ENCODE measurements around the gene GPR141.

The GPR141 gene

GRCh38 chr7:37732888-37733287 is 49.3 kb downstream of the GPR141 start:
- DNase-seq, result no peak

DNA sequence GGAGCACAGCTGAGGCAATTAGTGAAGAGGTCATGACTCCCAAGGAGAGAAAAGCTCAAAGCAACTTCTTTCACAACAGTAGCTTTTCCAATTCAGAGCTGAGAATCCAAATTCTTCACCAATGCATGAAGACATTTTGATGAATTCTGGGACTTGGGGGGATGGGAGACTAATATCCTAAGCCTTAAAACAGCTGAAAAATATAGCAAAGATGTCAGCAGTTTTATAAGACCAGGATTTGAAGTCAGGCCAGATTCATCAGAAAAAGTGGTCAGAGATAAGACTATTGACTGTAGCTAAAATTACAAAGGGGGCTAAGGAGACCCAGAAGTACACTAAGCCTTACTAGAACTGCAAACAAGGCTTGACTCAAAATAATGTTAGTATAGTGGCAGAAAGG is 51.6 kb downstream of the GPR141 start:
- no peak for DNase-seq

GRCh38 chr7:37738321-37738720 is 54.8 kb downstream of the GPR141 start:
- no peak for DNase-seq

DNA sequence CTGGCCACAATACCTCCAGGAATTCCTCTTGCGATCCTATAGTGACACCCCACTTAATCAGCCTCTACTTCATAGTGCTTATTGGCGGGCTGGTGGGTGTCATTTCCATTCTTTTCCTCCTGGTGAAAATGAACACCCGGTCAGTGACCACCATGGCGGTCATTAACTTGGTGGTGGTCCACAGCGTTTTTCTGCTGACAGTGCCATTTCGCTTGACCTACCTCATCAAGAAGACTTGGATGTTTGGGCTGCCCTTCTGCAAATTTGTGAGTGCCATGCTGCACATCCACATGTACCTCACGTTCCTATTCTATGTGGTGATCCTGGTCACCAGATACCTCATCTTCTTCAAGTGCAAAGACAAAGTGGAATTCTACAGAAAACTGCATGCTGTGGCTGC is 56.8 kb downstream of the GPR141 start:
- DNase-seq, result no peak

DNA sequence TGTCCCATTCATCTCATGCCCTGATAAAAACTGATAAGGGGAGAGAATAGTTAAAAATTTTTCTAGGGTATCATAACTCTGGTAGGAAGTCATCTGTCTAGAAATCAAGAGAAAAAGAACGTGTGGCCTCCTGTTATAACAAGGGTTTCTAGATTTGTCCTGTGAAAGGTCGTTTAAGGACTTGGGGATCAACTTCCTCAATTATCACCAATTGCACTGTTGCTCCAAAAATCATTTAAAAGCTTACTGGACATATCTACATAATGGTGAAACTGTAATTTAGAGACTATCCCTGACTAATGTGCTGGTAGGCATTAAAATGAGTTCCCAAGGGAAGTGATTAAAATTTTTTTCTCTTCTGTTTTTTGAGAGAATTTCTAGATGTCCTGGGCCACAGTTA is 58.2 kb downstream of the GPR141 start:
- DNase-seq, result no peak

DNA sequence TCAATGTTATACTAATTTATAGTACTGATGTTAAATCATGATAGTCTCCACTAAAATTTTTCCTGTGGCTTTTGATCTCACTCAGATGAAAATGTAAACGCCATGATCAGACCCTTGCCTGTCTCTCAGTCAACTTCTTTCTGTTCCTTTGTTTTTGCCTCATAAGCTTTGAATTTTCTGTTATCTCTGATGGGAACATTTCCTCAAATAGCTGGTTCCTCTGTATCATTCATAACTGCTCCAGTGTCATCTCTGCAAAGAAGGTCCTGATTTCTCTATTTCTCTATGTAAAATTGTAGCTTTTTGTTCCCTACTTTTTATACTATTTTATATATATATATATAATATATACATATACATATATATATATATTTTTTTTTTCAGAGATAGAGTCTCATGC is 67.5 kb downstream of the GPR141 start:
- no peak for DNase-seq

GRCh38 chr7:37753398-37754050 is 70.0 kb downstream of the GPR141 start:
- DNase-seq, result no peak

DNA sequence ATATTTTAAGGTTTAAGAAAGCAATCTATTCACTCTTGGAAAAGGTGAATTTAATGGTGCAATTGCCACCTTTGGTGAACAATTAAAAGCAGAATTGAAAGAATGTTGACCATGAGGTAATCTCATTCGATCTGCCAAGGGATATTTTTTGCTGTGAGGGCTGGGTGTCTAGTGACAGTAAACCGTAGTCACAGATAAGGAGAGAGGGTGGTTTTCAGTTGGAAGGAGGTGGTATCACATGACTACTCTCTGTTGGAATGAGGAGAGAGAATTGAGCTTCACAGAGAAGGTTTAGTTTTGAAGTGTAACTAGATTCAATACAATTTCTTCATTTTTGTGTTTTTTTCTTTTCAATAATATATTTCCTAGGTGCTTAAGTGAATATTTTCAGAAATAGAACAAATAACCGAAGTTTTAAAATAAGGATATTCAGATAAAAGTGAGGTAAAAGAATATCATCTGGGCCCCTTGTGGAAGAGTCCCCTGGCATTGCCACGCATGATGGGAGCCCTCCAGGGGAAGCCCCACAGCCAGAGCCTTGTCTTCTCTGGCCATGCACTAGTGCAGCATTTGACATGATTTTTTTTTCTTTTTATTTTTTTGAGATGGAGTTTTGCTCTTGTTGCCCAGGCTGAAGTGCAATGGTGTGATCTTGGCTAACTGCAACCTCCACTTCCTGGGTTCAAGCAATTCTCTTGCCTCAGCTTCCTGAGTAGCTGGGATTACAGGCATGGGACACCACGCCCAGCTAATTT is 73.4 kb downstream of the GPR141 start:
- no peak for DNase-seq

GRCh38 chr7:37757563-37757962 is 74.0 kb downstream of the GPR141 start:
- DNase-seq, result no peak

GRCh38 chr7:37758501-37759045 is 75.0 kb downstream of the GPR141 start:
- peak; percentile 18 for DNase-seq

- peak; percentile 40 for DNase-seq
Observed at GRCh38 chr7:37759526-37759925, 76.0 kb downstream of the GPR141 start.

DNA sequence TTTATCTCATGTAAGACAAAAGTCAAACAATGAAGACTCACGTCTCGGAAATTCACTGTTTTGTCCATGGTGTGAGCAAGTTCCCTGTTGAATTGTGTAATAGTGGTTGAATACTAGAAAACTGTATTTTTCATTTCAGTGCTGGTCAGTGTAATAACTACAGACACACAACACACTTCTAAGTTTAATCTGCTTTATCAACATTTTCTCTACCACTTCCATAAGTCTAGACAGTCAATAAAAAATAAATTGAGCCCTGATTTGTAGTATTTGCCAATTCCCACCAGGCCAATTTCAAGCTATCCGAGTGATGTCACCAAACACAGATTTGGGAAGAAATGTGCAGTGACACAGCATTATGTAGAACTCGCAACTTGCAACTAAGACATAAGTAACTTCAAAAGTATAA is 81.9 kb downstream of the GPR141 start:
- DNase-seq, result no peak

DNA sequence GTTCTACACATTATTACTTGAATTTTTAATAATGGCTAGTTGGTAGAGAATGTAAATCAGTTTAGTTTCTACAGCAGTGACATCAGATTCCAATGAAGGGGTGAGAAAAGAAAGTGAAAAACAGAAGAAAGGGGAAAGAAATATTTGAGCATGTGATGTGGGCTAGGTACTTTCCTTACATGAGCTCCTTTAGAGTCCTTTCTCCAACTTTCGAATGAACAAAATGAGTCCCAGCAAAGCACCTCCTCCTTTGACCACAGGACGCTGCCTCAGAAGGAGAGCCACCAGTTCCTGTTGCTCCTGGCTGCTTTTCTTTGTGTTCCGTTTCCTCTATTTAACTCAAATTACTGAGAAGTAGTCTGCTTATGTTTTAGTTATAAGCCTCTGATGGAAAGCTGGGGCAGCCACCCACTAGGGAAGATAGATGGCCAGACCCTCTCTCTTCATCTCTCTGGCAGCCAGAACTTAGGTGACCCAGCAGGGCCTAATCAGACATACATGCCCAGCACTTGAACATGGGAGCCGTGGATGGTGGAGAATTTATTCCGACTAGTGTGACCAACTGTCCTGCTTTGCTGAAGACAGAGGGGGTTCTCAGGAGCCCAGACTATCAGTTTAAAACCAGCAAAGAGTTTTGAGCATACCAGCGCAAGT is 82.4 kb downstream of the GPR141 start:
- DNase-seq, result no peak

- no peak for DNase-seq
Observed at GRCh38 chr7:37768611-37769010, 85.0 kb downstream of the GPR141 start.

DNA sequence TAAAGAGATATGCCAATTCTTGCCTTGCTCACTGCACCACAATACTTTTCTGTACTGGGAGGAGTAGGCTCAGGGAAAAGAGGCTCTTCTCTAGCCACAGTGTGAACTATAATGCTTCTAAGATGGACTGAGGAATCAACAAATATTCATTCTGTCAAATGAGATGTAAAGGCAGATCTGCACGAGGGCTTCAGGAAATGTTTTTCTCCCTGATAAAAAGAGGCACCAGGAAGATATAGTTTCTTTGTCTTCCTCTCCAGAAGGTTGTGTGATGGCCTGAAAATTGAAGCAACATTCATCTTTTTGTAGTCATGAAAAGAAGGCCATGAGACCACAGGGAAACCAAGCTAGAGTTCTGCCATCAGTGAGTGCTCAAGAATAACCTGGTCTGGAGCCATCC is 85.7 kb downstream of the GPR141 start:
- no peak for DNase-seq

DNA sequence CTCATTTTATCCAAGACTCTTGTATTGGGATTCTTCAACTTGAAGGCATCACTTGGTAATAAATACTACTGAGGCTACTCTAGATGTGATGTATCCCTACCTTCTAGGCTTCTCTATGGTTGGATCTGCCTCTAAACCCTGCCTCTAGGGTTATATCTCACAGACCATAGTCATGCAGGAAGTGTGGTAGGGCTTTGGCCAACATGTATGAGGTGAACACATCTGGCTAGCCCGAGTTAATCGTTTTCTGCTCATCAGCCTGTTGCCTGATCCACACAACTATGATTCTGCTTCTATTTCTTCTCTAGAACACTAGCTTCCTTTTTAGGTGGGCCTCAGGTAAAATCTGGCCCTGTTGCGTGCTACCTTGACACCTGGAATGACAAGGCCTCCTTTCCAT is 86.2 kb downstream of the GPR141 start:
- no peak for DNase-seq

GRCh38 chr7:37770838-37771237 is 87.3 kb downstream of the GPR141 start:
- no peak for DNase-seq

DNA sequence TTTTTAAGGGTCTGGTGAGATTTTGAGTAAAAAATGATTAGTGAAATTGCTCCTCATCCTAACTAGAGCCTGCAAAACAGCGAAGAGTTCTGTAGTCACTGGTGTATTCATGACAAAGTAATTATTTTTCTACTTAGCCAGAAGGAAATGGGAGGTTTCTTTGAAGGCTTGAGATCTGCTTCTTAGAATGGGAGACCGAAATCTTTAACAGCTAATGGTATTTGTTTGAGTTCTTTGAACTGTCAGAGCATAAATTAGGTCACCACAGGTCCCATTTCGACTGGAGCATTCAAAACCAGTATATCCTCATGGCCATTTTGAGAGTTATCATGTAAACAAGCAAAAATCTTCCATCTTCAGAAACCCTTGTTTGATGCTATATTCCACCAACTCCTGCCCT is 87.8 kb downstream of the GPR141 start:
- no peak for DNase-seq

DNA sequence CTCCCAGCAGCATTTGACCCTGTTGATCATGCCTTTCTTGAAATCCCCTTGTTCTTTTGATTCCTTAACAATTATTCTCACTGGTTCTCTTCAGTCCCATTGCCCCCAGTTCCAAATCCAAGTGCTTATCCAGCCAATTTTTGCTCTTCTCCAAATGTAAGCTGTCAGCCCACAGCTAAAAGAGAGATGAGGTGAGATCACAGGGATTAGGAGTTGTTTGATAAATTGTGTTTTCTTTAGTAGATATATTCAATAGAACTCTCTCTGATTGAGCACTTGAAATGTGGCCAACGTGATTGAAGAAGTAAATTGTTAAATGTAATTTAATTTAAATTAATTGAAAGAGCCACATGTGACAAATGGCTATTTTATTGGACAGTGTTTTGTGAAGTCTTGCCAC is 88.2 kb downstream of the GPR141 start:
- DNase-seq, result no peak

DNA sequence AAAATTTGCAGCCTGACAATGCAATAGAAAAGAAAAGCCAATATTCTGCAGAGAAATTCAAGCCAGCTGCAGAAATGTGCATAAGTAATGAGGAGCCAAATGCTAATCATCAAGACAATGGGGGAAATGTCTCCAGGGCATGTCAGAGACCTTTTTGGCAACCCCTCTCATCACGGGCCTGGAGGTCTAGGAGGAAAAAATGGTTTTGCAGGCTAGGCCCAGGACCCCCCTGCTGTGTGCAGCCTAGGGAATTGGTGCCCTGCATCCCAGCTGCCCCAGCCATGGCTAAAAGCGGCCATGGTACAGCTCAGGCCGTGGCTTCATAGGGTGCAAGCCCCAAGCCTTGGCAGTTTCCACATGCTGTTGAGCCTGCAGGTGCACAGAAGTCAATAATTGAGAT is 92.4 kb downstream of the GPR141 start:
- no peak for DNase-seq

DNA sequence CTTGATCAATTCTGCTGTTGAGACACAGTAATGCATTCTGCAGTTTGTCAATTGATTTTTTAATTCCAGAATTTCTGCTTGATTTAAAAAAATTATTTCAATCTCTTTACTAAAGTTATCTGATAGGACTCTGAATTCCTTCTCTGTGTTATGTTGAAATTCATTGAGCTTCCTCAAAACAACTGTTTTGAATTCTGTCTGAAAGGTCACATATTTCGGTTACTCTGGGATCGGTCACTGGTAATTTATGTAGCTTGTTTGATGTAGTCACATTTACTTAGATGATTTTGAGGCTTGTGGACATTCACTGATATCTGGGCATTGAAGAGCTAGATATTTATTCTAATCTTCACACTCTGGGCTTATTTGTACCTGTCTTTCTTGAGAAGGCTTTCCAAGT is 97.6 kb downstream of the GPR141 start:
- DNase-seq, result no peak

DNA sequence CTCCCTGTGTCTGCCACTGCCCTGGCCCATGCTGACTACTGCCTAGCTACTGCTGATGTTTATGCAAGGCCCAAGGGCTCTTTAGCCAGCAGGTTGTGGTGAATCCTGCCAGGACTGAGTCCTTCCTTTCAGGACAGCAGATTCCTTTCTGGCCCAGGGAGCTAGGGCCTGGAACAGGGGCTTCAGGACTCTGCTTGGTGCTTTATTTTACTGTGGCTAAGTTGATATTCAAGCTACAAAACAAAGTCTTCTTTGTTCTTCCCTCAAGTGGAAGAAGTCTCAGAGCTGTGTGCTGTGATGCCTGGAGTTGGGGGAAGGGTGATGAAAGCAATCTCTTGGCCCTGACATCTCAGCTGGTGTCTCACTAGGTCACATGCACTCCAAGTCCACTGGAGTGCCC is 98.6 kb downstream of the GPR141 start:
- no peak for DNase-seq

DNA sequence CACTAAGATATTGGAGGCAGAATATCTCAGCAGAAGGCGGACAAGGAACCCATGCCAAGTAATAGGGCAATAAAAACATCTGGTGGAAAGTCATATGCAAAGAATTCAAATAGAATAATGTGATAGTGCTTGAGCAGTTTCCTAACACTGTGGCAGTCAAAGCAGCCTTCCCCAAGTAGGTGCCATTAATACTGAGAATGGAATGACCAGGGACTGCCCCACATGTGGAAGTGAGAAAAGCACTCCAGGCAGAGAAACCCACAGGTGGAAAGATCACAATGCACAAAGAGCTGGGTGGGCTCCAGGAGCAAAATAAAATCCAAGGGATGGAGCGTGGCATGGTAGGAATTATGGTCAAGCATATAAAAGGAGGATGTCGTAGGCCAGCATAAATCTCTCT is 100.4 kb downstream of the GPR141 start:
- DNase-seq, result no peak

Data from NCI-H1694 (cell line).